Mesodermal cell (in vitro differentiated cells): ENCODE measurements around the gene PCDHB1.
"Not testable (repeated sequence)": the region's sequence is repeated elsewhere in the genome, so short reads cannot be mapped to it uniquely, and the experiment has no call there.

Experiments
- H3K27ac ChIP-seq: 2 replicates; pipeline ENCODE4 v1.7.0; 2013; ENCODE audit warnings: mild to moderate bottlenecking, low read depth, low read length, moderate library complexity; ENCODE audit not compliant: severe bottlenecking
- H3K36me3 ChIP-seq: 2 replicates; pipeline ENCODE4 v1.7.1; 2013; ENCODE audit warnings: mild to moderate bottlenecking, low read length, moderate library complexity; ENCODE audit not compliant: control insufficient read depth, insufficient read depth
- H3K4me1 ChIP-seq: one replicate; pipeline ENCODE4 v1.7.1; 2013; ENCODE audit warnings: mild to moderate bottlenecking, low read length; ENCODE audit not compliant: insufficient read depth, control insufficient read depth, poor library complexity, severe bottlenecking
- H3K4me3 ChIP-seq: 2 replicates; pipeline ENCODE4 v1.7.0; 2013; ENCODE audit warnings: low read length, control low read depth, mild to moderate bottlenecking; ENCODE audit not compliant: insufficient read depth, poor library complexity, severe bottlenecking; ENCODE audit errors: extremely low read depth
- H3K9me3 ChIP-seq: 2 replicates; pipeline ENCODE4 v1.7.1; 2013; ENCODE audit warnings: mild to moderate bottlenecking, low read length, moderate library complexity; ENCODE audit not compliant: control insufficient read depth
- WGBS, 2 experiments: methylation state at CpG; one replicate each; pipeline ENCODE4 v1.1.5; 2013; ENCODE audit warnings: missing lambda C conversion rate in 2 of 2; ENCODE audit not compliant: insufficient coverage in 2 of 2; 5-methylcytosine and 5-hydroxymethylcytosine counted together

The PCDHB1 gene

GRCh38 chr5:141082228-141082627 is 31.1 kb downstream of the PCDHB1 start:
- H3K4me3 ChIP-seq = no peak overlapping the region
- H3K4me1 ChIP-seq = no peaks in the 10 kb centered on the region
- H3K27ac ChIP-seq = no peak overlapping the region
- H3K9me3 ChIP-seq = no peaks in the 10 kb centered on the region
- no peaks in the 10 kb centered on the region for H3K36me3 ChIP-seq

- Histone ChIP-seq H3K4me3 (no peak overlapping the region), H3K4me1 (no peaks in the 10 kb centered on the region), H3K36me3 (no peaks in the 10 kb centered on the region), H3K27ac (no peak overlapping the region), H3K9me3 (no peaks in the 10 kb centered on the region)
- WGBS, 2 experiments = 78 to 93% methylated on average over 21 of the region's 21 CpGs
Measured at GRCh38 chr5:141084487-141084989, 33.4 kb downstream of the PCDHB1 start.

- Histone ChIP-seq H3K27ac (peak within 1 kb of the TSS; percentile 79), H3K9me3 (peaks cover 16% of the 10 kb centered on the region), H3K4me1 (no peaks in the 10 kb centered on the region), H3K4me3 (peak within 1 kb of the TSS; percentile 58), H3K36me3 (peaks cover 17% of the 10 kb centered on the region)
- 12 to 16% methylated on average over 27 of the region's 29 CpGs for WGBS, 2 experiments
Measured at GRCh38 chr5:141094481-141095262, 43.5 kb downstream of the PCDHB1 start, which contains the start of gene PCDHB2. Gene PCDHB2, plus strand, starts transcription at chr5:141094615. Its CDS starts 176 bp downstream, at chr5:141094791.

GRCh38 chr5:141095263-141095641 is 44.1 kb downstream of the PCDHB1 start:
- Histone ChIP-seq H3K9me3 (peaks cover 22% of the 10 kb centered on the region), H3K27ac (no peak overlapping the region), H3K36me3 (peaks cover 23% of the 10 kb centered on the region), H3K4me1 (no peaks in the 10 kb centered on the region), H3K4me3 (peak overlapping the region; percentile 58)
- WGBS, 2 experiments = 90 to 96% methylated on average over 8 to 12 of the region's 12 CpGs

- not testable (repeated sequence) for H3K4me3 ChIP-seq
Measured at GRCh38 chr5:141096181-141096580, 45.0 kb downstream of the PCDHB1 start.

GRCh38 chr5:141096586-141096985 is 45.4 kb downstream of the PCDHB1 start:
- H3K27ac ChIP-seq, H3K4me1 ChIP-seq, H3K4me3 ChIP-seq: not testable (repeated sequence)
- 92 to 95% methylated on average over 10 to 12 of the region's 38 CpGs for WGBS, 2 experiments
- Histone ChIP-seq H3K9me3 (peaks cover 32% of the 10 kb centered on the region), H3K36me3 (peaks cover 36% of the 10 kb centered on the region)

More at GRCh38 chr5:141096181-141096580, 45.0 kb downstream of the PCDHB1 start:
- not testable (repeated sequence) for H3K27ac ChIP-seq, H3K4me1 ChIP-seq
- peaks cover 31% of the 10 kb centered on the region for H3K9me3 ChIP-seq
- H3K36me3 ChIP-seq = peaks cover 32% of the 10 kb centered on the region
- 99 to 100% methylated on average over 4 to 10 of the region's 46 CpGs for WGBS, 2 experiments

GRCh38 chr5:141100243-141100805 is 49.1 kb downstream of the PCDHB1 start, which contains the start of gene PCDHB3:
Gene PCDHB3, plus strand, starts transcription at chr5:141100473. Its CDS starts 177 bp downstream, at chr5:141100650.
- 84 to 92% methylated on average over 16 to 17 of the region's 19 CpGs for WGBS, 2 experiments
- H3K36me3 ChIP-seq = peaks cover 35% of the 10 kb centered on the region
- no peak within 1 kb of the TSS for H3K27ac ChIP-seq
- peaks cover 28% of the 10 kb centered on the region for H3K9me3 ChIP-seq
- no peak within 1 kb of the TSS for H3K4me3 ChIP-seq
- H3K4me1 ChIP-seq = no peaks in the 10 kb centered on the region

GRCh38 chr5:141101059-141101458 is 49.9 kb downstream of the PCDHB1 start:
- H3K9me3 ChIP-seq = peaks cover 22% of the 10 kb centered on the region
- H3K27ac ChIP-seq = no peak overlapping the region
- no peaks in the 10 kb centered on the region for H3K4me1 ChIP-seq
- peaks cover 29% of the 10 kb centered on the region for H3K36me3 ChIP-seq
- WGBS, 2 experiments = 91 to 97% methylated on average over 19 to 20 of the region's 20 CpGs
- no peak overlapping the region for H3K4me3 ChIP-seq

- H3K4me3 ChIP-seq, H3K27ac ChIP-seq, H3K4me1 ChIP-seq: not testable (repeated sequence)
- WGBS, 2 experiments = 90 to 100% methylated on average over 2 to 5 of the region's 39 CpGs
- peaks cover 22% of the 10 kb centered on the region for H3K9me3 ChIP-seq
- H3K36me3 ChIP-seq = peaks cover 27% of the 10 kb centered on the region
Measured at GRCh38 chr5:141102070-141102469, 50.9 kb downstream of the PCDHB1 start.

- Histone ChIP-seq H3K9me3 (peaks cover 22% of the 10 kb centered on the region), H3K36me3 (peaks cover 27% of the 10 kb centered on the region)
- 95 to 99% methylated on average over 9 to 11 of the region's 38 CpGs for WGBS, 2 experiments
- H3K27ac ChIP-seq, H3K4me3 ChIP-seq, H3K4me1 ChIP-seq: not testable (repeated sequence)
Measured at GRCh38 chr5:141102471-141102870, 51.3 kb downstream of the PCDHB1 start.

GRCh38 chr5:141105350-141105749 is 54.2 kb downstream of the PCDHB1 start:
- H3K4me1 ChIP-seq = no peaks in the 10 kb centered on the region
- H3K27ac ChIP-seq = no peak overlapping the region
- H3K9me3 ChIP-seq = peaks cover 13% of the 10 kb centered on the region
- peaks cover 12% of the 10 kb centered on the region for H3K36me3 ChIP-seq
- no peak overlapping the region for H3K4me3 ChIP-seq
- WGBS, 2 experiments = 14% methylated on average over 1 of the region's 2 CpGs; no CpG with 5 or more reads in 1 of the 2 experiments
